ENCODE data around the gene CAPN13. TPM values are rescaled to one million over a fixed set of nuclear protein-coding genes. Genes with fewer than 3 reads are reported as not detected.

CAPN13 gene
- total RNA-seq, 2 experiments from 2014 or later, result not detected

- H3K4me3 ChIP-seq (ENCODE audit: low read length), result no peak overlapping the region
- Mint-ChIP-seq H3K27me3 (peaks cover 12% of the 10 kb centered on the region), H3K4me1 (ENCODE audit: low read depth) (no peaks in the 10 kb centered on the region), H3K36me3 (ENCODE audit: low read depth) (no peaks in the 10 kb centered on the region), H3K9me3 (no peaks in the 10 kb centered on the region), H3K4me3 (no peak overlapping the region), H3K27ac (no peak overlapping the region)
- TF ChIP-seq, protein P1, sequence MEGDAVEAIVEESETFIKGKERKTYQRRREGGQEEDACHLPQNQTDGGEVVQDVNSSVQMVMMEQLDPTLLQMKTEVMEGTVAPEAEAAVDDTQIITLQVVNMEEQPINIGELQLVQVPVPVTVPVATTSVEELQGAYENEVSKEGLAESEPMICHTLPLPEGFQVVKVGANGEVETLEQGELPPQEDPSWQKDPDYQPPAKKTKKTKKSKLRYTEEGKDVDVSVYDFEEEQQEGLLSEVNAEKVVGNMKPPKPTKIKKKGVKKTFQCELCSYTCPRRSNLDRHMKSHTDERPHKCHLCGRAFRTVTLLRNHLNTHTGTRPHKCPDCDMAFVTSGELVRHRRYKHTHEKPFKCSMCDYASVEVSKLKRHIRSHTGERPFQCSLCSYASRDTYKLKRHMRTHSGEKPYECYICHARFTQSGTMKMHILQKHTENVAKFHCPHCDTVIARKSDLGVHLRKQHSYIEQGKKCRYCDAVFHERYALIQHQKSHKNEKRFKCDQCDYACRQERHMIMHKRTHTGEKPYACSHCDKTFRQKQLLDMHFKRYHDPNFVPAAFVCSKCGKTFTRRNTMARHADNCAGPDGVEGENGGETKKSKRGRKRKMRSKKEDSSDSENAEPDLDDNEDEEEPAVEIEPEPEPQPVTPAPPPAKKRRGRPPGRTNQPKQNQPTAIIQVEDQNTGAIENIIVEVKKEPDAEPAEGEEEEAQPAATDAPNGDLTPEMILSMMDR (IDR thresholded peaks at IDR 0.05), result no peak
- no peak overlapping the region for H3K27ac ChIP-seq (ENCODE audit: low read depth in 1 of 2, low read length in 2 of 2)
- POLR2A ChIA-PET, result no interaction called here
- H3K27me3 ChIP-seq (ENCODE audit: control insufficient read depth in 1 of 2, insufficient read depth in 2 of 2, low read length in 2 of 2), result peaks cover 3 to 5% of the 10 kb centered on the region in 2 experiments
- no peaks in the 10 kb centered on the region for H3K36me3 ChIP-seq (ENCODE audit: insufficient read depth, low read length)
- DNase-seq, result no peak
- intact Hi-C loops (cut with DNase I, micrococcal nuclease), result no loop called here
- CTCF ChIA-PET, result no interaction called here
- no peak for ATAC-seq (ENCODE audit: poor library complexity)
- no peaks in the 10 kb centered on the region for H3K4me1 ChIP-seq (ENCODE audit: insufficient read depth, low read length)
- H3K9me3 ChIP-seq (ENCODE audit: control insufficient read depth in 1 of 2, insufficient read depth in 1 of 2, low read length in 2 of 2), result peaks cover 0 to 3% of the 10 kb centered on the region in 2 experiments
Measured at GRCh38 chr2:30761226-30761625, 46.0 kb downstream of the CAPN13 start.

GRCh38 chr2:30759481-30759880 lies 47.8 kb downstream of the CAPN13 start:
- Mint-ChIP-seq H3K4me1 (ENCODE audit: low read depth) (no peaks in the 10 kb centered on the region), H3K27me3 (peaks cover 25% of the 10 kb centered on the region), H3K4me3 (no peak overlapping the region), H3K27ac (no peak overlapping the region), H3K9me3 (no peaks in the 10 kb centered on the region), H3K36me3 (ENCODE audit: low read depth) (no peaks in the 10 kb centered on the region)
- no peaks in the 10 kb centered on the region for H3K4me1 ChIP-seq (ENCODE audit: insufficient read depth, low read length)
- no peak overlapping the region for H3K4me3 ChIP-seq (ENCODE audit: low read length)
- ATAC-seq (ENCODE audit: poor library complexity), result no peak
- H3K36me3 ChIP-seq (ENCODE audit: insufficient read depth, low read length), result no peaks in the 10 kb centered on the region
- intact Hi-C loops (cut with DNase I, micrococcal nuclease), result no loop called here
- peaks cover 0 to 3% of the 10 kb centered on the region in 2 experiments for H3K9me3 ChIP-seq (ENCODE audit: control insufficient read depth in 1 of 2, insufficient read depth in 1 of 2, low read length in 2 of 2)
- DNase-seq, result no peak
- H3K27me3 ChIP-seq (ENCODE audit: control insufficient read depth in 1 of 2, insufficient read depth in 2 of 2, low read length in 2 of 2), result peaks cover 3 to 5% of the 10 kb centered on the region in 2 experiments
- ChIA-PET CTCF (no interaction called here), POLR2A (no interaction called here)
- no peak overlapping the region for H3K27ac ChIP-seq (ENCODE audit: low read depth in 1 of 2, low read length in 2 of 2)
- TF ChIP-seq, protein P1 (IDR thresholded peaks at IDR 0.05), result no peak

DNA sequence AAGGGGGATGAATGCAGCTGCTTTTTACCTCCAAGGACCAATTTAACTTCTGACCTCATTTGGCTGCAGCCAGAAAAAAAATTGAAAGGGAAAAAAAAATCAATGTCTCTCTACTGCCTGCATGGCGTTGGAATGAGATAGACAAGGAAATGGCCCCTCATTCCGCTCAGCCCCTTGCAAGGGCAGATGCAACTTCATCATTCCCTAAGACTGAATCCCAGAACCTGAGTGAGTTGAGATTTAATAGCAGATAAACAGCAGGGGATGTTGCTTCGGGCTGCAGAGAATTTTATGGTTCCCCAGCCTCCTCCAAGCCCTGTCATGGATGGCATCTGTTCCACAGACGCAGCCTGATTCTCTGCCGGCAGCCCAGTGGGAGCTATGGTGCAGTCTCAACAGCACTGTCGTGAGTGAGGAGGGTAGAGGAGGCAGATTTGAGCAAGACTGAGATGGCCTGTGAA lies 49.0 kb downstream of the CAPN13 start:
- peaks cover 25% of the 10 kb centered on the region for H3K27me3 Mint-ChIP-seq
- POLR2A ChIA-PET, result no interaction called here
- ATAC-seq (ENCODE audit: poor library complexity) (no peak), DNase-seq (no peak)
- no peak overlapping the region for H3K27ac ChIP-seq (ENCODE audit: low read depth in 1 of 2, low read length in 2 of 2)
- H3K36me3 Mint-ChIP-seq (ENCODE audit: low read depth), result no peaks in the 10 kb centered on the region
- H3K4me3 Mint-ChIP-seq, result no peak overlapping the region
- H3K27me3 ChIP-seq (ENCODE audit: control insufficient read depth in 1 of 2, insufficient read depth in 2 of 2, low read length in 2 of 2), result peaks cover 3 to 5% of the 10 kb centered on the region in 2 experiments
- H3K27ac Mint-ChIP-seq, result no peak overlapping the region
- CTCF ChIA-PET, result no interaction called here
- no peaks in the 10 kb centered on the region for H3K36me3 ChIP-seq (ENCODE audit: insufficient read depth, low read length)
- TF ChIP-seq, protein P1 (IDR thresholded peaks at IDR 0.05), result no peak
- H3K4me1 ChIP-seq (ENCODE audit: insufficient read depth, low read length), result no peaks in the 10 kb centered on the region
- peaks cover 0 to 3% of the 10 kb centered on the region in 2 experiments for H3K9me3 ChIP-seq (ENCODE audit: control insufficient read depth in 1 of 2, insufficient read depth in 1 of 2, low read length in 2 of 2)
- intact Hi-C loops (cut with DNase I, micrococcal nuclease), result no loop called here
- H3K4me1 Mint-ChIP-seq (ENCODE audit: low read depth), result no peaks in the 10 kb centered on the region
- H3K9me3 Mint-ChIP-seq, result no peaks in the 10 kb centered on the region
- H3K4me3 ChIP-seq (ENCODE audit: low read length), result no peak overlapping the region

All from CD4-positive, alpha-beta T cell (primary cell).